Superior temporal gyrus (tissue), 1 donor: Measurements from ENCODE around the gene ARPC2.
"Not testable (repeated sequence)": the region's sequence is repeated elsewhere in the genome, so short reads cannot be mapped to it uniquely, and the experiment has no call there.

Experiments
- DNase-seq: peaks from one replicate; pipeline ENCODE4 v3.0.0-alpha.2; 2016; ENCODE audit errors: extremely low spot score

The ARPC2 gene

DNA sequence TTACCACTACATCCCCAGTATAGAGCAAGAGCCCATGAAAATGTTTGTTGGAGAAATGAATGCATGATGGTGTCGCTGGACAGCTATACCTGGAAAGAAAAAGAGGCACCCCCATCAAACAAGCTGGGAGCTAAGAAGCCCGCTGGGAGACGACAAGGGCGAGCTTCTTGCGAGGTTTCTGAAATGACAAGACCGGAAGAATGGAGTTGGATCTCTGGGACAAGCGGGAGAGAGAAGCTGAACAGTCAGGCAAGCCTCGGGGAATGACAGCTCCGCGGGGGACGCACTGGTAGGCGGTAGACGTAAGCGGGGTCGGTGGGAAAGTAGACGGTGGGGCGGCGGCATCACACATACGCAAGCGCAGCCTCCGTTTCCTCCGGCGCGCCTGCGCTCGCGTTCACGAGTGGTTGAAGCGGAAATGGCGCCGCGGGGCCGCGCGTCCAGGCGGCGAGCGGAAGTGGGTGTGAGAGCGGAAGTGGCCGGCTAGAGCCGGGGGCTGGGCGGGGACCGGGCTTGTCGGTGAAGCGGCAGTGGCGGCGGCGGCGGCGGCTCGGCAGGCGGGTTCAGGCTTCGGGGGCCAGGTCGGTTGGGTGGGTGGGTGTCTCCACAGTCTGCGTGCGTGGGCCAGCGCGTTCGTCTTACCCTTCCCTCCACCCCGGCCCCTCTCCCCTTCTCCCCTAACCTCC lies at the start of gene ARPC2:
Gene ARPC2, plus strand, starts transcription at position 516 of the 686 bp plus-strand sequence. CDS start 282 bp downstream, outside the sequence.
- peak; percentile 94 for DNase-seq

DNA sequence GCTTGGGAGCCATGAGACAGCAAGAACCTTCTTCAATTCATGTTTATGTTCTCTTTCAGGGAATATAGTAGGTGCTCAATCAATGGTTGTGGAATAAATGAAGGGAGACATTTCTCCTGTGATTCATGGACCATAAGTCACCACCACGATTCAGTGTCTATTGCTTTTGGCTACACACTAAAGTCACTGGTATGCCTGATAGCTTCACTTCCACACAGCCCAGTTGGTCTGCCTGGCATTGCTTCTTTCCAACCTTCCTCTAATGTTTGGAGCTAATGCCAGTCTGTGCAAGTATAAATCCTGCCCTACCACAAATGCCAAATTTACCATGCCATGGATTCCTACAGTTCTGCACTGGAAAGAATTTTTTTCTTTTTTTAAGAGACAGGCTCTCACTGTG lies 49.0 kb upstream of the ARPC2 start:
- no peak for DNase-seq

DNA sequence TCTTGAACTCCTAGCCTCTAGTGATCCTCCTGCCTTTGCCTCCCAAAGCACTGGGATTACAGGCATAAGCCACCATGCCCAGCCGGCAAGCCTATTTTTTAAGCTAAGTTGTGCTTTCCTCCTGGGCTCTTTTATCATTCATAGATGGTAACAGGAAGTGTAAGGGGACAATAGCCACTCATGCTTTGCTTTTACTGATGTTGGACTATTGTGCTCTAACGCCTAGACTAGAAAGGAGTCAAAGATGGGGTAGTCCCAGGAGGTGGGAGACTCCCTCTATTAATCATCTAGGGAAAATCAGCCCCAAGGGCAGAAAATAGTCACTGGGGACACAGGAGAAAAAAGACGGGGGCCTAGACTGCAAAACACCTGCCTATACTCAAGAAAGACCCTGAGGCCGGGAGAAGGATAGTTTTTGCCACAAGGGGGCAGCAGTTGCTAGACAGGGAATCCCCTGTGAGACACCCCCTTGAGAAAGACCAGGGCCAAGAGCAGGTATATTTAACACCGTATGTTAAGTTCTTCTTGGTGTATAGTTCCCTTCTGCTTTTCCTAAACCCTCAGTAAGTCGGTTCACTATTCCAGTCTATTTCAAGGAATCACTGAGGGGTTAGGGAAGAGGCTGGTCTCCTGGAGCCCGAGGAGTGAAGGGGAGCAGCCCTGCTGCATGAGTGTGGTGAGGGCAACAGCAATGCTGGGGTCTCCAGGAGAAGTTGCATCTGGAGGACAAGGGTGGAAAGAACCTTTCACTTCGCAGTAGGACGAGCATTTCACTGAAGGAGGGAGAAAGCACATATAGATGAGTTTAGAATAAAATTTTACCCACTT lies 48.1 kb upstream of the ARPC2 start:
- DNase-seq, result peak; percentile 25

DNA sequence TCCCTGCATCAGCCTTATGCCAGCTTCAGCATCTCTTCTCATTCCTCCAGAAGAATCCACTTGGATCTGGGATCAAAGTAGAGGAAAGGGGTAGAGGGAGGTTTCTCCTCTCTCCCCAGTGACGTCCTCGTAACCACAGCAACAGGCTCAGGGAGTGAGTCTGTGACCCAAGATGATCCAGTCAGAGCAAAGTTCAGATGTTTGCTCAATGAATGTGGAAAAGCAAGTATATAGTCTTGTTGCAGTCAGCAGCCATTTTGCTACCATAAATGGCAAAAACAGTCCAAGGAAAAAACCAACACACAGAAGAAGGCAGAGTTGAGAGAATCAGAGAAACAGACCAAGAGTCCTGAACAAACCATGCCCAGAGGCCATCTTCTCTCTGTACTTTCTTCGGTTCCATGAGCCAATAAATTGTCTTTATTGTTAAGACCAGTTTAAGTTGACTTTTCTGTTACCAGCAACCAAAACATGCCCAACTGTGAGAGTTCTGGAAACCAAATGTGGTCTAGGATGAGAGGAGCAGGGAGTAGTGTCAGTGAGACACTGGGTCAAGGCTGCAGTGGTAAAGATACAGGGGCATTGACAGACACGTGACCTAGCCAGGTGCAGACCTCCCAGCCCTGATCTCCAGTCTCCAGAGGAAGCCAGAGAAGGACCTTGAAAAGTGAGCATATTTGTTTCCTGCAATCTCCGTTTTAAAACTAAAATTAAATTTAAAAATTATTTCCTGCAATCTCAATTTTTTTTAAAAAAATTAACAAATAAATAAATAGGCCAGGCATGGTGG lies 47.0 kb upstream of the ARPC2 start:
- no peak for DNase-seq

DNA sequence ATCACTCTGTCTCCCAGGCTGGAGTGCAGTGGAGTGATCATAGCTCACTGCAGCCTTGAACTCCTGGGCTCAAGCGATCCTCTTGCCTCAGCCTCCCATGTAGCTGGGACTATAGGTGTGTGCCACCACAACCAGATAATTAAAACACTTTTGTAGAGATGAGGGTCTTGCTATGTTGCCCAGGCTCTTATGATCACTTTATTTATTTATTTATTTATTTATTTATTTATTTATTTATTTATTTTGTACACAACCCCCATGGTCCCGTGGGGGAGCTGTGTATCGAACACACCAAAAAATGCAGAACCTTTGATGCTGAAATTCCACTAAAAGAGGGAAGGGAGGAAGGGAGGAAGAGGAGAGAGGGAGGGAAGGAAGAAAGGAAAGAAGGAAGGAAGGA lies 45.2 kb upstream of the ARPC2 start:
- DNase-seq, result not testable (repeated sequence)

DNA sequence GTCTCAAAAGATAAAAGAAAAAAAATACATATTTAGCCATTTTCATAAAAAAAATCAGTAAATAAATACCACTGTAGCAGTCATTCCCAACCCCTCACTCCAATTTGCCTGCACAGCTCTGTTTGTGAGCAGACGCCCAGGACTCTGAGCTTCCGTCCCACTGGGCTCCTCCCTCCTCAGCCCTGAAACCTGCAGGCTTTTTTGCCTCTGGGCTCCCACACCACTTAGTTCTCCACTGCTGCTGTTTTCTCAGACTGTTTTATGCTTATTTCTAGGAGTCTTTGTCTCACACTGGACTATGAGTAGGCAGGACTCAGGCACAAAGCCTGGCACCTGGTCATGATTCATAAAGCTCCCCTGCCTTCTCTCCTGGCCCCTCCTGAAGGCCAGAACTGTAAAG lies 44.1 kb upstream of the ARPC2 start:
- no peak for DNase-seq

DNA sequence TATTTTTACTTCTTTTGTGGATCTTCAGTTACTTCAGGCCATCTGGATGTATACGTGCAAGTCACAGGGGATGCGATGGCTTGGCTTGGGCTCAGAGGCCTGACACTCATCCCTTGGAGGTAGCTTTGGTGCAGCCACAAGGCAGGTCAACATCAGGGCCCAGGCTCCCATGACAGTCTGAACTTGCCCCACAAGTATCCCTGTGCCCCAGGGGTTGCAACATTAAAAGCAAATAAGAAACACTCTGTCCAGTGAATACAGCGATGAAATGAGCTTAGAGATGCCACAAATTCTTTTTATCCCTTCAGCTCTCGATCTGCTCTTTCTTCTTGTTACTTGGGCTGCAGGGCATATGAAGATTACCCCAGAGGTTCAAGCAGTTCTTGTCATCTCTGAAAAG lies 37.2 kb upstream of the ARPC2 start:
- DNase-seq, result no peak

DNA sequence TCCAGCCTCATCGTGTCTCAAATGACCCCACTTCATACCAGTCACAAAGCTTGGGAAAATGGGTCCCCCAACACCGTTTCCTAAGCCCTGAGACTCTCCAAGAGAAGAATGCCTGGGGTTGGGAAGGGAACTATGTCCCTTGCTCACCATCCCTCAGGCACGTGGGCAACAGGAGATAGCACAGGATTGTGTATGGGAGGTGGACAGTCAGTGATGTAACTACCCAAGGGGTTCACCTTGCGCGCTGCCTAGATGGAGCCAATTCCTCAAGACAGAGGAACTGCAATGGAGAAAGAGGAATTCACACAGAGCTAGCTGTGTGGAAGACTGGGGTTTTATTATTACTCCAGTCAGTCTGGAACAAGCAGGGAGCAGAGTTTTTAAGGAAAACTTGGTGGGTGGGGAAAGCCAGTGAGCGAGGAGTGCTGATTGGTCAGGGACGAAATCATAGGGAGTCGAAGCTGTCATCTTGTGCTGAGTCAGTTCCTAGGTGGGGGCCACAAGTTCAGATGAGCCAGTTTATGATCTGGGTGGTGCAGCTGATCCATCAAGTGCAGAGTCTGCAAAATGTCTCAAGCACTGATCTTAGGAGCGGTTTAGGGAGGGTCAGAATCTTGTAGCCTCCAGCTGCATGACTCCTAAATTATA lies 36.4 kb upstream of the ARPC2 start:
- no peak for DNase-seq

DNA sequence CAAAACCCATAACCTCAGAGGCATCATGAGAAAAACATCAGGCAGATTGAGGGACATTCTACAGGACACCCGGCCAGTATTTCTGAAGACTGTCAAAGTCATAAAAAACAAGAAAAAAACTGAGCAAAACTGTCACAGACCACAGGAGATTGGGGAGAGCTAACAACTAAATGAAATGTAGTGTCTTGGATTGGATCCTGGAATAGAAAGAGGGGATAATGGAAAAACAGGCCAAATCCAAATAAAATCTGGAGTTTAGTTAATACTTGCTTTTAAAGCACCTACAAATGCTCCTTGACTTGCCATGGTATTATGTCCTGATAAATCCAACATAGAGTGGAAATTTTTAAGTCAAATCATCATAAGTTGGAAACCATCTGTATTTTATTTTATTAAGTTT lies 32.7 kb upstream of the ARPC2 start:
- no peak for DNase-seq

DNA sequence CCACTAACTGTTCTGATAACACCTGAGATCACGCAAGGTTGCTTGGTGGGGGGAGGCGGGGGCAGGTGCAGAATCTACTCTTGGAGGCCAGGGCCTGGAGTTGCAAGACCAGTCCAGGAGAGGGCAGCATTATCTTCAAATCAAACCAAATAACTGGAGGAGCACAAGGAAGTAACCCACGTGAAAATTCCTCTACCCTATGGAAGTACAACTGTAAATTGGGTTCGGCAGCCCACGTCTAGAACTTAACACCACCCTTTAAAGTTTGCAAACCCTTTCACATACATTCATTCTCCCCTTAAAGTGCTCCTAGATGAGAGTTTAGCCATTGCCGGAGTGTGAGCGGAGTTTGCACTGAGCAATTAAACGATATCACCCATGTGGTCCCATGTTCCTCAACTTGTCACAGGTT lies 30.6 kb upstream of the ARPC2 start:
- DNase-seq, result peak; percentile 76

DNA sequence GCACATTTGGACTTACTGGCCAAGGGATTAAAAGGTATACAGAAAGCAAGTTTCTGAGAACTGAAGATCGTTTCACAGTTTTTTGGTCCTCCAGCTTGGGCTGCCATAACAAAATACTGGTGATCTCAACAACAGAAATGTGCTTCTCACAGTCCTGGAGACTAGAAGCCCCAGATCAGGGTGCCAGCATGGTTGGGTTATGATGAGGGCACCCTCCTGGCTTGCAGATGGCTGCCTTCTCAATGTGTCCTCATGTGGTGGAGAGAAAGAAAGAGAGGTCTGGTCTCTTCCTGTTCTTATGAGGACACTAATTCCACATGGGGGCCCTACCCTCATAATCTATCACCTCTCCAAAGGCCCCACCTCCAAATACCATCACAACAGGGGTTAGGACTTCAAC lies 30.1 kb upstream of the ARPC2 start:
- DNase-seq, result no peak

DNA sequence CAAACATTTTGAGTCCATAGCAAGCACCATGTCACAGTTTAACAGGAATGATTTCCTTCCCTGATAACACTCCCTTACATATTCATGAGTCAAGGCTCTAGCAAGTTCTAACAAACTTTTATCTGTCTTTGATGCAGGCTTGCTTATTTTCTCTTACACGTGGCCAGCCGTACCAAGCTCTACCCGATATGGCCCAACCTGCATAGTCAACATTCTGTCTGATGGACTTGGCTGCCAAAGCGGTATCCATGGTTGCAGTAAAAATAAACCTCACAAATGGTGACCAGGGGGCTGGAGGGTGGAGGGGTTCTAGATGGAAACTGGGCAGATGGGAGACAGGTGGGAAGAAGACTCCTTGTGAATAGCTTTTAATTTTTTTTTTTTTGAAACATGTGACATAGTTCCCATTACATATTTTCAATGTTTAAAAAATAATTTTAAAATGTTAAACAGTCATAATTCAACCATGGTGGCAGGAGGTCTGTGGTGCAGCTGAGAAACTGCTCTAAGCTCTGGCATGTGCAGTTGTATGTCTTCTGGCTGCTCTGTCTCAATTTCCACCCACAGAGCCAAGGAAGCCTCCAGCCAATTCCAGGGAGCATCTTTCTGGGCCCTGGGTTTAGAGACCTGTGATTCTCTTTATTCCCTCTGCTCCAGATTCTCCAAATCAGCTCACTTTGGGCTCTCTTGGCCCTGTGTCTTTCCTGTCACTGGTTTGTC lies 29.5 kb upstream of the ARPC2 start:
- DNase-seq, result no peak

DNA sequence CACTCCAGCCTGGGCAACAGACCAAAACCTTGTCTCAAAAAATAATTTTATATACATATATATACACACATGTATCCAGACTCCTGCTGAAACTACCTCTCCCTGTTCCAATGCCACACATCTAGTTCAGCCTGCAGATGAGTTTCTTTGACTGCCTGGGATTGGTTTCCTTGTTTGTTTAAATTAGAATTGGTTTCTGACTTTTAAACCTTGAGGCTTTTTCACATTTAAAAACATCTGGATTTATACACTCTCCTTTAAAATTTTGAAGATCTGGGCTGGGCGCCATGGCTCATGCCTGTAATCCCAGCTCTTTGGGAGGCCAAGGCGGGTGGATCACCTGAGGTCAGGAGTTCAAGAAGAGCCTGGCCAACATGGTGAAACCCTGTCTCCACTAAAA lies 28.5 kb upstream of the ARPC2 start:
- DNase-seq, result no peak

DNA sequence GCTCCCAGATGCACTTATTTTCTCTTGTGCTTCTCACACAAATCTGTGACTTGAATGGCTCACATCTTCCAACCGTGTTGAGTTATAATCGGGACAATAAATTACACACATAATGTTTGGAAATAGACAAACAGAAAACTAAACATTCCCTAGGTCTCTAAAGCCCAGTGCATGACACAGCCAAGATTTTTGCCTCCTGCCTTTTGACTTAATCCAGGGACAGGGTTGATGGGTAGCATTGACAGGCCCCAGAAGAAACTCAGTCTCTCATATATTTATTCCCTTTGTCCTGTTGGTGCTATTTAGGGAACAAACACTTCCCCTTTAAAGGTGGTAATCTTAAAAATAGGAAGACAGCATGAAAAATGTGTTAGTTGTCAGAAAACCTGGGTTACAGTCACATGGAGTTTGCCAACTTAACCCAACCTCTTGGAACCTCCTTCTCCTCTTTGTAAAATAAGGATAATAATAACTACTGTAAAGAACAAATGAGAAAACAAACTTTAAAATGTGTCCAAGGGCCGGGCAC lies 24.0 kb upstream of the ARPC2 start:
- DNase-seq, result no peak

DNA sequence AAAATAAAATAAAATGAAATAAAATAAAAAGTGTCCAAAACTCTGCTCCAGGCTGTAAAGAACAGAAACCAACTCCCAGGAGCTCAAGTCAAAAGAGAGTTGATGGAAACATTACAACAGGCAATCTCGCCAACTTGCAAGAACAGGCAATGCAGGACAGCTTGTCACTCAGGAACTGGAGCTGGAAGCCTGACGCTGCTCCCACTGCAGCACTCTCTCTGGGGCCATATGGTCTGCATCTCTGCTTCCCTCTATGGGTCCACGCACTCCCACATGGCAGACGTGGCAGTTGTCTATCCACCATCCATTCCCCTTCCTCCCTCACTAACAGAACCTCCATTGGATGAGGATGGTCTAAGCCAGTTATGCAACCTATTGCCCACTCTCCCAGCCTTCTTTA lies 23.3 kb upstream of the ARPC2 start:
- no peak for DNase-seq

DNA sequence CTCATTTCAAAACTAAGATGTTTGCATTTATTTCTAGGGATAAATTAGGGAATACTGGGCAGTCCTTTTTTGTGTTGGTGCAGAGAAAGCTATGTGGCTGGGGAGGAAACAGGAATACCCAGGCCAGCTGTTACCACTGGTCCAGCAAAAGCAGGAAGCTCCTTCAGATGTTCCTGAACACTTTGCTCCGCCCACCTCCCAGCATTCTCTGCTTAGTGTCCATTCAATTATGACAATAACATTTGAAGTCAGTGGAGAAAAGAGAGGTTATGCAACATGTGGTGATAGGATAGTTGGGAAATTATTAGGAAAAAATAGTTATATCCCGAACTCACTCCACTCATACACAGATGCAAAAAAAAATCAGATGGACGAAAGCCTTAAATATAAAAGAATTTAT lies 22.1 kb upstream of the ARPC2 start:
- DNase-seq, result no peak

DNA sequence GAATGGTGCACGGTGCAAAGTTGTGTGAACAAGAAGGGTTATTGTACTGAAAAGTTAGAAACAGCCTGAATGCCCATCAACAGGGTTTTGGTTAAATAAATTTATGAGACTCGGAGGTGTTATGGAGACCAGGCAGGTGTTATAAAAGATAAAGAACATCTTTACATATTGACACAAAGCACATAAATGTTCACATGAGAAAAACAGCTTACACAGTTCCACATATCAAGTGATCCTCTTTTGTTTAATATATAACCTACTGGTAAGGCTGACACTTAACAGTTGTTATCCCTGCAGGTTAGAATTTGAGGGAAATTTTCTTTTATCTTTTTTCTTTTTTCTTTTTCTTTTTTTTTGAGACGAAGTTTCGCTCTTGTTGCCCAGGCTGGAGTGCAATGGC lies 20.0 kb upstream of the ARPC2 start:
- DNase-seq, result no peak

DNA sequence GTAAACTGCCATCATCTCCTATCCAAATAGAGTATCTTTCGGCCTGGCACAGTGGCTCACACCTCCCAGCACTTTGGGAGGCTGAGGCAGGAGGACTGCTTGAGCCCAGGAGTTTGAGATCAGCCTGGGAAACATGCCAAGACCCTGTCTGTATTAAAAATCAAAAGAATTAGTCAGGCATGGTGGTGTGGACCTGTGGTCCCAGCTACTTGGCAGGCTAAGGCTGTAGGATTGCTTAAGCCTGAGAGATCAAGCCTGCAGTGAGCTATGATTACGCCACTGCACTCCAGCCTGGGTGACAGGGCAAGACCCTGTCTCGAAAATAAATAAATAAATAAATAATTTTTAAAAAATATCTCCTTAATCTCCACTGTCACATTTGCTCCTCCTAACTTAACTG lies 14.7 kb upstream of the ARPC2 start:
- DNase-seq, result no peak

DNA sequence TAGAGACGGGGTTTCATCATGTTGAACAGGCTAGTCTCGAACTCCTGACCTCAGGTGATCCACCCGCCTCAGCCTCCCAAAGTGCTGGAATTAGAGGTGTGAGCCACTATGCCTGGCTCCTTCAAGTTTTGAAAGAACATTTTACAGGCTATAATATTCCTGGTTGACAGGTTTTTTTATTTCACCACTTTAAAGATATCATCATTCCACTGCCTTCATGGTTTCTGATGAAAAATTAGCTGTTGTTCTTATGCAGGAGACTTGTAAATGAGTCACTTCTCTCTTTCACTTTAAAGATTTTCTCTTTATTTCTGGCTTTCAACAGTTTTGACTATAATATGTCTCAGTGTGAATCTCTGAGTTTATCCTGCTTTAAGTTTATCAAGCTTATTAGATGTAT lies 7.9 kb upstream of the ARPC2 start:
- no peak for DNase-seq

DNA sequence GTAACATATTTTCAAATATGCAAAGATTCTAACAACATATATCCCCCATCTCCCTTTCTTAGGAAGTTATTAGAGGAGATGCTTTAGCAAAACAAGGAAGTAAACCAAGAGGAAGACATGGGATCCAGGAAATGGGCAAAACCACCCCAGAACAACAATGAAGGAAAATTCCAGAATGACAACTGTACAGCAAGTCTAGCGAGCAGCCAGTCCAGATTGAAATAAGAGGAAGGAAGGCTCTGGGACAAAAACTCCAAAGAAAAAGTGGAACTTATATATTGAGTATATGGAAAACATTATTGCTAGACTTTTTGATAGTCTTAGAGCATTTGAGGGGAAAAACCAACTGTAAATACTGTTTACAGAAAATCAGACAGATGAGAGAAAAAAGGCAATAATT lies 2.9 kb upstream of the ARPC2 start:
- no peak for DNase-seq

DNA sequence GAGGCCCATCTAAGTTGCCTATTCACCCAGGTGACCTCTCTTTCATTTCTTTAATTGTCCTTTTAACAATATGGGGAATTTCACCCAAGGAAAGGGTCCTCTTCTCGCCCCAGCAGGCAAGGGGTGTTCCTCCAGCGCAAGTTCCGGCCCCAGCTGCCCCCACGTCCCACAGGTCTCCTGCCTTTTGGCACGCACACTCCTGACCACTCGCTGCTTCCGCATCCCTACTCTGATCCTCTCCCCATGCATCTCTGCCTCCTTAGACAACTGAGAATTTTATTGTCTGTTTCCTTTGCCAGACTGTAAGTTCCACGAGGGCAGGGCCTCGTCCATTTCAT lies 684 bp upstream of the ARPC2 start:
- no peak for DNase-seq
